H1 (cell line): ENCODE data around the gene ARID4B. TPM values are rescaled to one million over a fixed set of nuclear protein-coding genes. Genes with fewer than 3 reads are reported as not detected.

ENCODE experiments used
- CTCF ChIA-PET: fragments of 300-600 bp; sonication (Branson Sonifier 250); formaldehyde crosslinking; loops from one replicate; lab custom pipeline; 2021; ENCODE audit not compliant: partially characterized antibody; lab: Charles Lee
- POLR2A ChIA-PET: fragments of 300-600 bp; sonication (Branson Sonifier 250); formaldehyde crosslinking; loops from one replicate; lab custom pipeline; 2021; ENCODE audit warnings: inconsistent platforms; ENCODE audit not compliant: partially characterized antibody; lab: Charles Lee
- DNase-seq, 2 experiments: peaks; one replicate each; pipeline versions ENCODE4 v3.0.0 to v3.0.0-alpha.2; 2010 to 2022; ENCODE audit warnings: low spot score in 2 of 2, low read depth in 1 of 2, mixed read lengths in 1 of 2
- FAIRE-seq: peaks from 2 replicates; lab custom pipeline; 2011; peaks lifted over from hg19 to GRCh38; lab: Jason Lieb, UNC
- H2AFZ ChIP-seq: 2 replicates; pipeline ENCODE4 v1.8.1; 2012; ENCODE audit warnings: low read length, inconsistent platforms
- H2AK5ac ChIP-seq: 2 replicates; pipeline ENCODE4 v1.6.1; 2013; ENCODE audit warnings: low read depth, low read length
- H2BK120ac ChIP-seq: replicated peaks from 2 replicates; pipeline ENCODE3; 2013; ENCODE audit warnings: low read depth, low read length, inconsistent platforms
- H2BK12ac ChIP-seq: 2 replicates; pipeline ENCODE4 v1.6.1; 2013; ENCODE audit warnings: low read depth, low read length
- H2BK15ac ChIP-seq: 2 replicates; pipeline ENCODE4 v1.6.1; 2013; ENCODE audit warnings: low read length
- H2BK20ac ChIP-seq: 2 replicates; pipeline ENCODE4 v1.6.1; 2013; ENCODE audit warnings: low read length
- H2BK5ac ChIP-seq: 2 replicates; pipeline ENCODE4 v1.6.1; 2013; ENCODE audit warnings: low read depth, low read length
- H3K14ac ChIP-seq: 2 replicates; pipeline ENCODE4 v1.6.1; 2013; ENCODE audit warnings: inconsistent platforms; ENCODE audit not compliant: insufficient read length
- H3K18ac ChIP-seq: 2 replicates; pipeline ENCODE4 v1.6.1; 2013; ENCODE audit warnings: low read length; ENCODE audit errors: extremely low read depth
- H3K23ac ChIP-seq: 2 replicates; pipeline ENCODE4 v1.6.1; 2013; ENCODE audit warnings: inconsistent platforms; ENCODE audit not compliant: insufficient read length
- H3K23me2 ChIP-seq: 2 replicates; pipeline ENCODE4 v1.6.1; 2013; ENCODE audit warnings: low read depth, low read length
- H3K27ac ChIP-seq: 2 replicates; pipeline ENCODE4 v1.6.1; 2011; ENCODE audit warnings: low read depth, low read length, inconsistent platforms
- H3K27me3 ChIP-seq, 4 experiments: replicated peaks in 1 of 4; 1 replicate in 1 of 4; 2 replicates in 3 of 4; pipeline versions ENCODE4 v1.6.1 to v1.8.1; 2011 to 2013; ENCODE audit warnings: low read length in 3 of 4, mild to moderate bottlenecking in 3 of 4, inconsistent platforms in 2 of 4, mixed read lengths in 2 of 4, moderate library complexity in 1 of 4; ENCODE audit not compliant: control insufficient read depth in 3 of 4, insufficient read depth in 3 of 4; ENCODE audit errors: extremely low read depth in 1 of 4
- H3K36me3 ChIP-seq, 4 experiments: 2 replicates each; pipeline versions ENCODE4 v1.6.1 to v1.8.1; 2011 to 2013; ENCODE audit warnings: mild to moderate bottlenecking in 4 of 4, low read length in 3 of 4, moderate library complexity in 2 of 4, control low read depth in 1 of 4, inconsistent platforms in 1 of 4; ENCODE audit not compliant: insufficient read depth in 4 of 4, control insufficient read depth in 2 of 4
- H3K4ac ChIP-seq: replicated peaks from 2 replicates; pipeline ENCODE3; 2013; ENCODE audit warnings: low read length, low read depth, mixed read lengths, inconsistent platforms; ENCODE audit not compliant: insufficient read length
- H3K4me1 ChIP-seq, 4 experiments: replicated peaks in 1 of 4; 1 replicate in 1 of 4; 2 replicates in 3 of 4; pipeline versions ENCODE4 v1.6.1 to v1.8.1; 2011 to 2013; ENCODE audit warnings: low read length in 3 of 4, inconsistent platforms in 2 of 4, mixed read lengths in 1 of 4; ENCODE audit not compliant: insufficient read depth in 4 of 4, control insufficient read depth in 3 of 4
- H3K4me2 ChIP-seq, 2 experiments: 2 replicates each; pipeline versions ENCODE4 v1.6.1 to v1.8.1; 2011 to 2013; ENCODE audit warnings: low read depth in 2 of 2, low read length in 2 of 2, control low read depth in 1 of 2, inconsistent platforms in 1 of 2, mild to moderate bottlenecking in 1 of 2; ENCODE audit not compliant: insufficient read depth in 1 of 2
- H3K4me3 ChIP-seq, 4 experiments: fragments of 200-600, 300-600 bp in 1 of 4; sonication (generic), shearing (Covaris generic), sonication (Bioruptor Twin) in 1 of 4; 2 replicates each; pipeline versions ENCODE4 v1.5.1 to v1.8.1; 2011 to 2016; ENCODE audit warnings: low read length in 4 of 4, low read depth in 3 of 4, control low read depth in 2 of 4, inconsistent platforms in 2 of 4, mild to moderate bottlenecking in 2 of 4, mixed read lengths in 1 of 4, moderate library complexity in 1 of 4; ENCODE audit not compliant: insufficient read depth in 2 of 4; ENCODE audit errors: extremely low read depth in 1 of 4
- H3K56ac ChIP-seq: replicated peaks from 2 replicates; pipeline ENCODE3; 2013; ENCODE audit warnings: low read depth, mild to moderate bottlenecking, mixed read lengths, low read length, inconsistent platforms; ENCODE audit not compliant: insufficient read length
- H3K79me1 ChIP-seq: 2 replicates; pipeline ENCODE4 v1.6.1; 2013; ENCODE audit warnings: low read depth, low read length, control low read depth
- H3K79me2 ChIP-seq, 2 experiments: 2 replicates each; pipeline versions ENCODE4 v1.6.1 to v1.8.1; 2012 to 2013; ENCODE audit warnings: low read length in 2 of 2, mild to moderate bottlenecking in 2 of 2, inconsistent platforms in 1 of 2; ENCODE audit not compliant: insufficient read depth in 2 of 2, control insufficient read depth in 1 of 2
- H3K9ac ChIP-seq, 4 experiments: replicated peaks in 1 of 4; 1 replicate in 1 of 4; 2 replicates in 3 of 4; pipeline versions ENCODE4 v1.6.1 to v1.8.1; 2011 to 2013; ENCODE audit warnings: low read depth in 3 of 4, low read length in 3 of 4, control low read depth in 2 of 4, mild to moderate bottlenecking in 2 of 4, moderate library complexity in 2 of 4, inconsistent platforms in 1 of 4; ENCODE audit errors: extremely low read depth in 1 of 4
- H3K9me3 ChIP-seq, 2 experiments: 2 replicates each; pipeline versions ENCODE4 v1.6.1 to v1.8.1; 2012 to 2013; ENCODE audit warnings: mild to moderate bottlenecking in 2 of 2, moderate library complexity in 2 of 2, control low read depth in 1 of 2, inconsistent platforms in 1 of 2, low read depth in 1 of 2, low read length in 1 of 2, mixed read lengths in 1 of 2; ENCODE audit not compliant: insufficient read depth in 2 of 2
- H4K20me1 ChIP-seq, 2 experiments: replicated peaks in 1 of 2; 2 replicates each; pipeline versions ENCODE3 to v1.8.1; 2011 to 2013; ENCODE audit warnings: inconsistent platforms in 2 of 2, low read length in 2 of 2, mild to moderate bottlenecking in 1 of 2; ENCODE audit not compliant: insufficient read depth in 2 of 2, control insufficient read depth in 1 of 2
- H4K5ac ChIP-seq: 2 replicates; pipeline ENCODE4 v1.6.1; 2013; ENCODE audit warnings: low read length, low read depth, mixed read lengths, inconsistent platforms; ENCODE audit not compliant: insufficient read length
- H4K8ac ChIP-seq: 2 replicates; pipeline ENCODE4 v1.8.0; 2013; ENCODE audit warnings: mild to moderate bottlenecking, moderate library complexity, low read length, inconsistent platforms; ENCODE audit not compliant: insufficient read depth; ENCODE audit errors: extremely low read depth
- H4K91ac ChIP-seq: replicated peaks from 2 replicates; pipeline ENCODE3; 2013; ENCODE audit warnings: low read length, mixed read lengths, inconsistent platforms; ENCODE audit not compliant: insufficient read length
- CHD2 ChIP-seq: IDR thresholded peaks from 2 replicates; pipeline ENCODE4 v1.6.1; 2012; ENCODE audit warnings: low read length, improper control_type of control experiment
- MAX ChIP-seq: IDR thresholded peaks from 2 replicates; pipeline ENCODE4 v1.6.1; 2012; ENCODE audit warnings: inconsistent platforms
- WGBS, 2 experiments: shearing (Covaris generic) in 1 of 2; methylation state at CpG; one replicate each; pipeline versions ENCODE4 v1.1.6 to v1.1.7; 2013 to 2015; ENCODE audit warnings: low lambda C conversion rate in 2 of 2, mixed read lengths in 2 of 2, inconsistent platforms in 1 of 2, low coverage in 1 of 2, missing lambda C conversion rate in 1 of 2; ENCODE audit not compliant: insufficient replicate concordance in 2 of 2, insufficient coverage in 1 of 2, insufficient read length in 1 of 2; ENCODE audit errors: extremely low coverage in 1 of 2, missing lambda C conversion rate in 1 of 2; 5-methylcytosine and 5-hydroxymethylcytosine counted together
- polyA plus RNA-seq, 7 experiments: library from polyadenylated mRNA; depleted of rRNA in 3 of 7; stranded (reverse) in 5 of 7; unstranded in 2 of 7; fragments of >200 nt in 5 of 7; fragments of 200-250 nt in 2 of 7; gene quantifications; 1 replicate in 5 of 7; 2 replicates in 1 of 7; 4 replicates in 1 of 7; pipeline versions ENCODE4 v1.2.1 to v1.2.3, GENCODE V29; 2011 to 2013; ENCODE audit warnings: missing spikeins in 2 of 7, mixed read lengths in 2 of 7
- total RNA-seq: library from RNA; stranded (reverse); fragmentation: NEBNext Ultra II Directional; extraction: Animal tissue kit (Norgen Biotek cat#: 25700); gene quantifications from 2 replicates; pipeline ENCODE4 v1.2.1, GENCODE V29; 2021

The ARID4B gene
- total and polyA plus RNA-seq, 2 of the 8 experiments (the other 6 are each of a cell fraction or from before 2014, with no cell fraction given): 5.1 to 28.8 TPM

- no peaks in the 10 kb centered on the region for H3K36me3 ChIP-seq
- POLR2A ChIA-PET: no interaction called here
- no peak for FAIRE-seq
These were observed 41.8 kb upstream of the ARID4B start for GRCh38 chr1:235369802-235370201.

More at GRCh38 chr1:235369802-235370201, 41.8 kb upstream of the ARID4B start:
- Histone ChIP-seq H3K14ac (no peak overlapping the region), H3K79me2 (peaks cover 0 to 28% of the 10 kb centered on the region in 2 experiments; a peak in 2 of 4 replicates), H2AFZ (no peak overlapping the region), H2BK12ac (no peak overlapping the region), H3K18ac (no peak overlapping the region), H3K27ac (no peak overlapping the region), H4K20me1 (no peaks in the 10 kb centered on the region), H4K5ac (no peak overlapping the region), H3K23ac (no peak overlapping the region), H3K79me1 (peaks cover 3% of the 10 kb centered on the region), H2BK15ac (no peak overlapping the region), H2BK5ac (no peak overlapping the region), H3K4me2 (no peak overlapping the region), H3K4me1 (no peaks in the 10 kb centered on the region), H4K8ac (no peak overlapping the region), H3K4me3 (no peak overlapping the region), H3K27me3 (no peaks in the 10 kb centered on the region), H3K9ac (no peak overlapping the region)
- 97% methylated on average over 5 of the region's 5 CpGs; no CpG with 5 or more reads in 1 of the 2 experiments for WGBS, 2 experiments
- TF ChIP-seq MAX (no peak), CHD2 (no peak)
- TF ChIP-seq, all 59 proteins: peak for 0
- H4K91ac ChIP-seq: no peak overlapping the region
- no peak overlapping the region for H2BK120ac ChIP-seq
- no peaks in the 10 kb centered on the region for H3K23me2 ChIP-seq
- no peak overlapping the region for H2BK20ac ChIP-seq
- no peaks in the 10 kb centered on the region for H3K9me3 ChIP-seq
- CTCF ChIA-PET: no interaction called here
- H2AK5ac ChIP-seq: no peak overlapping the region
- no peak overlapping the region for H3K4ac ChIP-seq
- H3K56ac ChIP-seq: no peak overlapping the region
- DNase-seq: no peak
